ENCODE measurements around the gene YAP1. TPM values are rescaled to one million over a fixed set of nuclear protein-coding genes. Genes with fewer than 3 reads are reported as not detected.

YAP1 gene
- total RNA-seq, 2 experiments from 2014 or later, result not detected

GRCh38 chr11:102151784-102152525 lies 41.7 kb downstream of the YAP1 start:
- ChIA-PET CTCF (ENCODE audit: unreplicated experiment) (no interaction called here), POLR2A (interaction anchor here (0.6 to 1.6 kb wide), 3 partner anchors 10 to 1050 kb away, joined by 3 to 5 read pairs (median 3); no protein-coding TSS in a partner anchor)
- Histone ChIP-seq H3K4me3 (ENCODE audit: low read depth, low read length, poor library complexity, severe bottlenecking) (no peak overlapping the region), H3K9me3 (ENCODE audit: low read length) (no peaks in the 10 kb centered on the region), H3K79me2 (ENCODE audit: insufficient read depth, low read depth, low read length) (no peaks in the 10 kb centered on the region), H3K4me2 (ENCODE audit: low read length) (no peak overlapping the region), H4K20me1 (ENCODE audit: insufficient read depth, low read length) (no peaks in the 10 kb centered on the region), H3K36me3 (ENCODE audit: insufficient read depth, low read length) (no peaks in the 10 kb centered on the region), H2AFZ (ENCODE audit: low read length) (no peak overlapping the region), H3K9me2 (ENCODE audit: insufficient read depth, low read length) (no peaks in the 10 kb centered on the region), H3K4me1 (ENCODE audit: insufficient read depth, low read length, poor library complexity, severe bottlenecking) (no peaks in the 10 kb centered on the region), H3K27ac (ENCODE audit: low read depth, low read length, poor library complexity, severe bottlenecking) (no peak overlapping the region)
- TF ChIP-seq CTCF (conservative IDR thresholded peaks at IDR 0.05; ENCODE audit: low read length) (no peak), EZH2phosphoT487 (IDR thresholded peaks at IDR 0.05; ENCODE audit: borderline replicate concordance, low read depth, low read length) (no peak)
- no peak for DNase-seq (ENCODE audit: low spot score)
- intact Hi-C loops (cut with micrococcal nuclease; ENCODE audit: unreplicated experiment), result no loop called here
- no TSS peak for BruUV-seq (replicated peaks)

- H3K9me3 ChIP-seq (ENCODE audit: low read length), result no peaks in the 10 kb centered on the region
- no peak for DNase-seq (ENCODE audit: low spot score)
- intact Hi-C loops (cut with micrococcal nuclease; ENCODE audit: unreplicated experiment), result no loop called here
- POLR2A ChIA-PET, result no interaction called here
- H2AFZ ChIP-seq (ENCODE audit: low read length), result no peak overlapping the region
- no peaks in the 10 kb centered on the region for H3K9me2 ChIP-seq (ENCODE audit: insufficient read depth, low read length)
- H3K27ac ChIP-seq (ENCODE audit: low read depth, low read length, poor library complexity, severe bottlenecking), result no peak overlapping the region
- TF ChIP-seq EZH2phosphoT487 (IDR thresholded peaks at IDR 0.05; ENCODE audit: borderline replicate concordance, low read depth, low read length), result no peak
- TF ChIP-seq CTCF (conservative IDR thresholded peaks at IDR 0.05; ENCODE audit: low read length), result no peak
- no peak overlapping the region for H3K4me3 ChIP-seq (ENCODE audit: low read depth, low read length, poor library complexity, severe bottlenecking)
- no peaks in the 10 kb centered on the region for H3K79me2 ChIP-seq (ENCODE audit: insufficient read depth, low read depth, low read length)
- CTCF ChIA-PET (ENCODE audit: unreplicated experiment), result no interaction called here
- H3K4me2 ChIP-seq (ENCODE audit: low read length), result no peak overlapping the region
- no peaks in the 10 kb centered on the region for H3K4me1 ChIP-seq (ENCODE audit: insufficient read depth, low read length, poor library complexity, severe bottlenecking)
- BruUV-seq (replicated peaks), result no TSS peak
- no peaks in the 10 kb centered on the region for H4K20me1 ChIP-seq (ENCODE audit: insufficient read depth, low read length)
- no peaks in the 10 kb centered on the region for H3K36me3 ChIP-seq (ENCODE audit: insufficient read depth, low read length)
These were observed 42.8 kb downstream of the YAP1 start for GRCh38 chr11:102153082-102153481.

DNA sequence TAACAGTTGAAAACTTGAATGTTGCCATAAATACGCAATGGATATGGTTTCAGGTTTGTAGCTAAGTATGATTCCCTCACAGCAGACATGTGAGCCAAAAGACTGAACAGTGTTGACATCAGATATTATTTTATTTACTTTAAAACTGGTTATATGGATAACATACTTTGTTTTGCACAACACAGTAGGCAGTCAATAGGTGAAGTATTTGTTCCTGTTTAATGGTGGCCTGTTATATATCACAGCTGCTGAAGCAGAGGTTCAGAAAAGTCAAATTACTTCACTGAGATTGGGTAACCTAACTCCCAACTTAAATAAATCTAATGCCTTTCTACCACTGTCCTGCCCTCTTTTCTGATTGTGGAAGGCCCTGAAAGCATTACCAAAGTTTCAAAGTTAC lies 44.6 kb downstream of the YAP1 start:
- no peak overlapping the region for H3K4me2 ChIP-seq (ENCODE audit: low read length)
- H3K9me2 ChIP-seq (ENCODE audit: insufficient read depth, low read length), result no peaks in the 10 kb centered on the region
- TF ChIP-seq EZH2phosphoT487 (IDR thresholded peaks at IDR 0.05; ENCODE audit: borderline replicate concordance, low read depth, low read length) (no peak), CTCF (conservative IDR thresholded peaks at IDR 0.05; ENCODE audit: low read length) (no peak)
- intact Hi-C loops (cut with micrococcal nuclease; ENCODE audit: unreplicated experiment), result no loop called here
- H3K27ac ChIP-seq (ENCODE audit: low read depth, low read length, poor library complexity, severe bottlenecking), result no peak overlapping the region
- no peak for DNase-seq (ENCODE audit: low spot score)
- POLR2A ChIA-PET, result no interaction called here
- CTCF ChIA-PET (ENCODE audit: unreplicated experiment), result no interaction called here
- H3K4me1 ChIP-seq (ENCODE audit: insufficient read depth, low read length, poor library complexity, severe bottlenecking), result no peaks in the 10 kb centered on the region
- no peaks in the 10 kb centered on the region for H4K20me1 ChIP-seq (ENCODE audit: insufficient read depth, low read length)
- no peak overlapping the region for H2AFZ ChIP-seq (ENCODE audit: low read length)
- no TSS peak for BruUV-seq (replicated peaks)
- no peak overlapping the region for H3K4me3 ChIP-seq (ENCODE audit: low read depth, low read length, poor library complexity, severe bottlenecking)
- H3K79me2 ChIP-seq (ENCODE audit: insufficient read depth, low read depth, low read length), result no peaks in the 10 kb centered on the region
- no peaks in the 10 kb centered on the region for H3K36me3 ChIP-seq (ENCODE audit: insufficient read depth, low read length)
- H3K9me3 ChIP-seq (ENCODE audit: low read length), result no peaks in the 10 kb centered on the region

All from OCI-LY7 (cell line).